Measurements from ENCODE around the gene RPTOR.

Gene RPTOR

GRCh38 chr17:80676564-80676963 is 131.9 kb downstream of the RPTOR start:
- H3K4me3 ChIP-seq (ENCODE audit: low read depth, low read length), result no peak overlapping the region
- TF ChIP-seq, protein P1, sequence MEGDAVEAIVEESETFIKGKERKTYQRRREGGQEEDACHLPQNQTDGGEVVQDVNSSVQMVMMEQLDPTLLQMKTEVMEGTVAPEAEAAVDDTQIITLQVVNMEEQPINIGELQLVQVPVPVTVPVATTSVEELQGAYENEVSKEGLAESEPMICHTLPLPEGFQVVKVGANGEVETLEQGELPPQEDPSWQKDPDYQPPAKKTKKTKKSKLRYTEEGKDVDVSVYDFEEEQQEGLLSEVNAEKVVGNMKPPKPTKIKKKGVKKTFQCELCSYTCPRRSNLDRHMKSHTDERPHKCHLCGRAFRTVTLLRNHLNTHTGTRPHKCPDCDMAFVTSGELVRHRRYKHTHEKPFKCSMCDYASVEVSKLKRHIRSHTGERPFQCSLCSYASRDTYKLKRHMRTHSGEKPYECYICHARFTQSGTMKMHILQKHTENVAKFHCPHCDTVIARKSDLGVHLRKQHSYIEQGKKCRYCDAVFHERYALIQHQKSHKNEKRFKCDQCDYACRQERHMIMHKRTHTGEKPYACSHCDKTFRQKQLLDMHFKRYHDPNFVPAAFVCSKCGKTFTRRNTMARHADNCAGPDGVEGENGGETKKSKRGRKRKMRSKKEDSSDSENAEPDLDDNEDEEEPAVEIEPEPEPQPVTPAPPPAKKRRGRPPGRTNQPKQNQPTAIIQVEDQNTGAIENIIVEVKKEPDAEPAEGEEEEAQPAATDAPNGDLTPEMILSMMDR (IDR thresholded peaks at IDR 0.05; ENCODE audit: low read depth, low read length), result no peak

GRCh38 chr17:80677214-80677756 is 132.6 kb downstream of the RPTOR start:
- TF ChIP-seq, protein P1 (IDR thresholded peaks at IDR 0.05; ENCODE audit: low read depth, low read length), result no peak
- no peak overlapping the region for H3K4me3 ChIP-seq (ENCODE audit: low read depth, low read length)

- H3K4me3 ChIP-seq (ENCODE audit: low read depth, low read length), result no peak overlapping the region
- TF ChIP-seq, protein P1 (IDR thresholded peaks at IDR 0.05; ENCODE audit: low read depth, low read length), result no peak
Observed at GRCh38 chr17:80679816-80680215, 135.2 kb downstream of the RPTOR start.

DNA sequence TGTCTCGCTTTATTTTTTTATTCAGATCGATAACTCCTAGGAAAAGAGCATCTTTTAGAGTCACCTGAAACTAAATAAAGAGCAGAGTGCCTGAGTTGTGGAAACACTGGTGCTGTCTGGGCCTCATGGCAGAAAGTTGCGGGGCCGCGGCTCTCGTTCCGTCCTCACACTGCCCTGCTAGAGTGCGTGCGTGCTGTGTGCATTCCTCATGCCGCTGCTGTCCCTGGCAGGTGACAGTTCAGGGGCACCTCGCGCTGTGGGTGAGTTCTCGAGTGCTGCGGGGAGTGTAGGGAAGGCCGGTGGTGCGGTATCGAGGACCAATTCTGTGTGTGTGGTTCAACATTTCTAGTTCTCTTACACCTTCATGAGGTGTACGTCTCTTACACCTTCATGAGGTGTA is 136.6 kb downstream of the RPTOR start:
- TF ChIP-seq, protein P1 (IDR thresholded peaks at IDR 0.05; ENCODE audit: low read depth, low read length), result no peak

DNA sequence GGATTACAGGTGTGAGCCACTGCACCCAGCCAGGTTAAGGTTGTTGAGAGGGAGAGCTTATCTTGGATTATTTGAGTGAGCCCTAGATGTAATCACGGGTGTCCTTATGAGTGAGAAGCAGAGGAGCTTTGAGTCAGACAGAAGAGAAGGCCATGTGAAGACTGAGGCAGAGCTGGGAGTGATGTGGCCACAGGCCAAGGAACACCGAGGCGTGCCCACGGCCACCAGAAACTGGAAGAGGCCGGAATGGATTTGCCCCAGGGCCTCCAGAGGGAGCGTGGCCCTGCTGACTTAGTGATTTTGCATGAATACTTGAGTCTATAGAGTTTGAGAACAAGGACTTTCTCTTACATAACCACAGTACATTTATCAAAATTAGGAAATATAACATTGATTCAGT is 137.7 kb downstream of the RPTOR start:
- no peak overlapping the region for H3K4me3 ChIP-seq (ENCODE audit: low read depth, low read length)
- TF ChIP-seq, protein P1 (IDR thresholded peaks at IDR 0.05; ENCODE audit: low read depth, low read length), result no peak

More for the DNA sequence above, 136.6 kb downstream of the RPTOR start:
- no peak overlapping the region for H3K4me3 ChIP-seq (ENCODE audit: low read depth, low read length)

DNA sequence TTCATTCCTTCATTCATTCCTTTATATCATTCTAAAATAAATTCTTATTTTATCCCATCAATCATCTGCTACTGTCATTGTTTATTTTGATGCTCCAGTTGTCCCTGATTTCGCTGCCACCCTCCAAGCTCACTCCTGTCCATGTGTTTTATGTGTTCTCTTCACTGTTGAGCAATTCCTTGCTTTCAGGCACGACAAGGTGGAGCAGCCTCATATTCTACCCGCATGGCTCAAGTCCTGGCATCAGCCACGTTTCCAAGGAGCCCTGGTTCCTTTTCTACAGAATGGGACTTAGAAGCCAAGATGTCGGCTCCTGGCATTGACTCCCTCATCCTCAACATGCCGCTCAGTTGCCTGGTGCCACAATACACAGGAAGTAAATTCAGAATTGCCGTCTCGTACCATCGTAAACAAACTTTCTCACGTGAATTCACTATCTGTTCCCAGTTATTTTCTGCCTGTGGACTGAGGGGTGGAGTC is 139.0 kb downstream of the RPTOR start:
- H3K4me3 ChIP-seq (ENCODE audit: low read depth, low read length), result no peak overlapping the region
- TF ChIP-seq, protein P1 (IDR thresholded peaks at IDR 0.05; ENCODE audit: low read depth, low read length), result no peak

DNA sequence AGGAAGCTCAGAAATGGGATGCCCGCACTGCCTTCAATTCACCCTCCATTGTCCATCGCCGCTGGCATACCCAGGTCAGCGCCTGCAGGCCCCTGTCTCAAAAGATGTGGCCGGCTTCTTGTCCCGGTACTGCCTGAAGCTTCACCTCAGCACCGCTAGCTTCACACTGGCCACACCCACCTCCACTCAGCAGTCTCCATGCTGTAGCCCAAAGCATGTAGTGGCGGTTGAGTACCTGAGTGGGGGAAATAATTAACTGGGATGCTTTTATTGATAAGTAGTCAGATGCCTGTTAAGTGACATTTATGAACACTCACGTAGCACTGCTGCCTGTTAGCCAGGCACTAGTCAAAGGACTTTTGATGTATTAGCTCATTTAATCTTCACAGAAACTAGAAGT is 143.2 kb downstream of the RPTOR start:
- TF ChIP-seq, protein P1 (IDR thresholded peaks at IDR 0.05; ENCODE audit: low read depth, low read length), result no peak
- H3K4me3 ChIP-seq (ENCODE audit: low read depth, low read length), result no peak overlapping the region
